Measurements from ENCODE around the gene PER2.
A peak's percentile ranks its signal among the peaks of the same experiment; 100 is the strongest.
"Not testable (repeated sequence)": the region's sequence is repeated elsewhere in the genome, so short reads cannot be mapped to it uniquely, and the experiment has no call there.

PER2 gene

GRCh38 chr2:238287737-238288649 lies at the start of gene PER2:
TSS of gene PER2 (minus strand) at chr2:238288610. CDS start at chr2:238277936, 10,674 bp downstream.
- ChIA-PET POLR2A (interaction anchor here (0.6 to 1.8 kb wide), 2 partner anchors 9 to 43 kb away, joined by 4 read pairs; no protein-coding TSS in a partner anchor), CTCF (interaction anchor here (1.0 to 2.2 kb wide), 5 partner anchors 10 to 177 kb away, joined by 3 to 5 read pairs (median 4); no protein-coding TSS in a partner anchor)
- TF ChIP-seq, protein P1, sequence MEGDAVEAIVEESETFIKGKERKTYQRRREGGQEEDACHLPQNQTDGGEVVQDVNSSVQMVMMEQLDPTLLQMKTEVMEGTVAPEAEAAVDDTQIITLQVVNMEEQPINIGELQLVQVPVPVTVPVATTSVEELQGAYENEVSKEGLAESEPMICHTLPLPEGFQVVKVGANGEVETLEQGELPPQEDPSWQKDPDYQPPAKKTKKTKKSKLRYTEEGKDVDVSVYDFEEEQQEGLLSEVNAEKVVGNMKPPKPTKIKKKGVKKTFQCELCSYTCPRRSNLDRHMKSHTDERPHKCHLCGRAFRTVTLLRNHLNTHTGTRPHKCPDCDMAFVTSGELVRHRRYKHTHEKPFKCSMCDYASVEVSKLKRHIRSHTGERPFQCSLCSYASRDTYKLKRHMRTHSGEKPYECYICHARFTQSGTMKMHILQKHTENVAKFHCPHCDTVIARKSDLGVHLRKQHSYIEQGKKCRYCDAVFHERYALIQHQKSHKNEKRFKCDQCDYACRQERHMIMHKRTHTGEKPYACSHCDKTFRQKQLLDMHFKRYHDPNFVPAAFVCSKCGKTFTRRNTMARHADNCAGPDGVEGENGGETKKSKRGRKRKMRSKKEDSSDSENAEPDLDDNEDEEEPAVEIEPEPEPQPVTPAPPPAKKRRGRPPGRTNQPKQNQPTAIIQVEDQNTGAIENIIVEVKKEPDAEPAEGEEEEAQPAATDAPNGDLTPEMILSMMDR (IDR thresholded peaks at IDR 0.05; ENCODE audit: control extremely low read depth, extremely low read depth, low read depth, missing control alignments), result no peak
- peak; percentile 46 for DNase-seq (ENCODE audit: extremely low spot score)

GRCh38 chr2:238337846-238338245 lies 49.4 kb upstream of the PER2 start:
- POLR2A ChIA-PET, result no interaction called here
- TF ChIP-seq, protein P1 (IDR thresholded peaks at IDR 0.05; ENCODE audit: control extremely low read depth, extremely low read depth, low read depth, missing control alignments), result no peak
- DNase-seq (ENCODE audit: extremely low spot score), result no peak
- CTCF ChIA-PET, result interaction anchor here (1.1 kb wide), 1 partner anchor 8 kb away, joined by 3 read pairs; no protein-coding TSS in a partner anchor

GRCh38 chr2:238336793-238337444 lies 48.5 kb upstream of the PER2 start:
- TF ChIP-seq, protein P1 (IDR thresholded peaks at IDR 0.05; ENCODE audit: control extremely low read depth, extremely low read depth, low read depth, missing control alignments), result no peak
- CTCF ChIA-PET, result interaction anchor here (1.1 kb wide), 1 partner anchor 12 kb away, joined by 3 read pairs; no protein-coding TSS in a partner anchor
- no peak for DNase-seq (ENCODE audit: extremely low spot score)
- POLR2A ChIA-PET, result no interaction called here

- ChIA-PET POLR2A (no interaction called here), CTCF (interaction anchor here (1.1 kb wide), 1 partner anchor 11 kb away, joined by 3 read pairs; no protein-coding TSS in a partner anchor)
- TF ChIP-seq, protein P1 (IDR thresholded peaks at IDR 0.05; ENCODE audit: control extremely low read depth, extremely low read depth, low read depth, missing control alignments), result no peak
- DNase-seq (ENCODE audit: extremely low spot score), result no peak
Observed at GRCh38 chr2:238336151-238336550, 47.7 kb upstream of the PER2 start.

DNA sequence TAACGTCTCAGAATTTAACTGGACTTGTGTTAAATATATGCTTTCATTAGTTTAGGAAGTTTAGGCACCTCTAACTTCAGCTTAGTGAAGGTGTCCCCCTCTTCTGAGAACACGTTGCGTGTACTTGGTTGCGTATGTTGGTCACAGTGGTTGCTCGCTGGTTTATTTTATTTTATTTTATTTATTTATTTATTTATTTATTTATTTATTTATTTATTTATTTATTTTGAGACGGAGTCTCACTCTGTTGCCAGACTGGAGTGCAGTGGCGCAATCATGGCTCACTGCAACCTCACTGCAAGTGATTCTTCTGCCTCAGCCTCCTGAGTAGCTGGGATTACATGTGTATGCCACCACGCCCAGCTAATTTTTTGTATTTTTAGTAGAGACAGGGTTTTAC lies 47.2 kb upstream of the PER2 start:
- POLR2A ChIA-PET; DNase-seq (ENCODE audit: extremely low spot score): not testable (repeated sequence)
- CTCF ChIA-PET, result interaction anchor here (1.1 kb wide), 1 partner anchor 10 kb away, joined by 3 read pairs; no protein-coding TSS in a partner anchor

DNA sequence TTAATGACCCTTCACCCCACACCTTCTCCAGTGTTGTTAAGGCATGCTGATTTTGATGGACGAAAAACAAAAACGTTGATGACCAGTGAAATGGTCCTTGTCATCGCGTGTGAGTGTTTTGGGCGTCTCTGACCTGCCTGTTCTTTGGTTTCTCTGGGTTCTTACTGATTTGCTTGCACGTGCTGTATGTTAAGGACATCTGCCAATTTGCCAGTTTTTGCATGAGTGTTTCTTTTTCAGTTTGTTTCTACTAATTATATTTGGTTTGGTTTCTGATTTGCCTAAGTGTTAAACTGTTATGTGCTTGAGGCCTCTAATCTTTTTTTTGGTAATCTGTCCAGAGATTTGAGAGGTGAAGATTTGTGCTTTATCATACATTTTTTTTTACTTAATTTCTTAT lies 46.5 kb upstream of the PER2 start:
- no peak for DNase-seq (ENCODE audit: extremely low spot score)
- TF ChIP-seq, protein P1 (IDR thresholded peaks at IDR 0.05; ENCODE audit: control extremely low read depth, extremely low read depth, low read depth, missing control alignments), result no peak
- POLR2A ChIA-PET, result no interaction called here
- CTCF ChIA-PET, result no interaction called here

All from GM10248 (cell line).